HCT116 (cell line): Measurements from ENCODE around the gene IGFBP6. TPM values are rescaled to one million over a fixed set of nuclear protein-coding genes. Genes with fewer than 3 reads are reported as not detected.

Experiments
- ATAC-seq: fragments of 200-7000 bp; cut with Tn5 transposase; 2 replicates; pipeline ENCODE4 v1.9.1; 2020; ENCODE audit warnings: mild to moderate bottlenecking, moderate library complexity
- BruUV-seq: library from RNA; stranded (reverse); fragments of 400-500 nt; replicated peaks from 2 replicates; lab custom pipeline; 2021; lab: Mats Ljungman, UMichigan
- CTCF ChIA-PET: fragments of 300-600 bp; sonication (Branson Sonifier 250); formaldehyde crosslinking; loops from one replicate; lab custom pipeline; 2021; ENCODE audit warnings: antibody characterized with exemption; lab: Charles Lee
- POLR2A ChIA-PET: fragments of 300-600, 350-600 bp; sonication (Branson Sonifier 250); formaldehyde crosslinking; loops from one replicate; lab custom pipeline; 2021; ENCODE audit warnings: antibody characterized with exemption; lab: Charles Lee
- RAD21 ChIA-PET, 2 experiments: fragments of 300-600 bp; sonication (Branson Sonifier 250); formaldehyde crosslinking; loops; one replicate each; lab custom pipeline; 2023; ENCODE audit warnings: low total read pairs in 2 of 2; ENCODE audit not compliant: uncharacterized antibody in 2 of 2, unreplicated experiment in 2 of 2, low non-redundant PET in 1 of 2; lab: Charles Lee
- DNase-seq: peaks from one replicate; pipeline ENCODE4 v3.0.0-alpha.2; 2010; ENCODE audit warnings: low read depth, low spot score
- H2AFZ ChIP-seq: fragments of 200-600 bp; shearing (Covaris generic), sonication (generic); 2 replicates; pipeline ENCODE4 v1.6.1; 2017; ENCODE audit warnings: low read depth, mixed run types, mixed read lengths, antibody characterized with exemption, low read length; ENCODE audit not compliant: poor library complexity, severe bottlenecking
- H3K27ac ChIP-seq: 2 replicates; pipeline ENCODE4 v1.5.1; 2012; ENCODE audit warnings: low read depth, low read length
- H3K27me3 ChIP-seq: fragments of 200-600 bp; sonication (generic); 2 replicates; pipeline ENCODE4 v1.6.1; 2016; ENCODE audit warnings: mixed run types, low read length, mixed read lengths; ENCODE audit not compliant: insufficient read depth
- H3K36me3 ChIP-seq, 2 experiments: fragments of 200-500 bp in 1 of 2; fragments of 200-600 bp in 1 of 2; sonication (Bioruptor generic) in 1 of 2; sonication (generic) in 1 of 2; 2 replicates each; pipeline versions ENCODE4 v1.5.1 to v1.6.1; 2014 to 2016; ENCODE audit warnings: low read length in 2 of 2, inconsistent platforms in 1 of 2, mixed read lengths in 1 of 2, mixed run types in 1 of 2; ENCODE audit not compliant: insufficient read depth in 2 of 2, control insufficient read depth in 1 of 2
- H3K4me1 ChIP-seq, 2 experiments: fragments of 200-600 bp in 1 of 2; sonication (generic) in 1 of 2; 2 replicates each; pipeline versions ENCODE4 v1.5.1 to v1.6.1; 2012 to 2017; ENCODE audit warnings: low read length in 2 of 2, inconsistent platforms in 1 of 2, mild to moderate bottlenecking in 1 of 2, mixed read lengths in 1 of 2, mixed run types in 1 of 2, moderate library complexity in 1 of 2; ENCODE audit not compliant: insufficient read depth in 2 of 2, control insufficient read depth in 1 of 2
- H3K4me2 ChIP-seq: fragments of 200-600 bp; sonication (generic); 2 replicates; pipeline ENCODE4 v1.6.1; 2017; ENCODE audit warnings: mixed run types, low read length, mixed read lengths
- H3K4me3 ChIP-seq, 2 experiments: fragments of 200-600 bp in 1 of 2; sonication (generic) in 1 of 2; replicated peaks in 1 of 2; 2 replicates each; pipeline ENCODE4 v1.5.1; 2011 to 2016; ENCODE audit warnings: low read length in 2 of 2, control low read depth in 1 of 2, low read depth in 1 of 2, mild to moderate bottlenecking in 1 of 2, mixed read lengths in 1 of 2, mixed run types in 1 of 2
- H3K79me2 ChIP-seq: fragments of 200-600 bp; sonication (generic); 2 replicates; pipeline ENCODE4 v1.6.1; 2017; ENCODE audit warnings: mild to moderate bottlenecking, mixed run types, low read length, moderate library complexity, mixed read lengths; ENCODE audit not compliant: insufficient read depth
- H3K9ac ChIP-seq: fragments of 200-600 bp; sonication (generic); 2 replicates; pipeline ENCODE4 v1.6.1; 2016; ENCODE audit warnings: low read length, mixed read lengths
- H3K9me2 ChIP-seq: fragments of 200-600 bp; sonication (generic), shearing (Covaris generic); 2 replicates; pipeline ENCODE4 v1.6.1; 2017; ENCODE audit warnings: mixed run types, mild to moderate bottlenecking, moderate library complexity; ENCODE audit not compliant: insufficient read depth
- H3K9me3 ChIP-seq, 2 experiments: fragments of 200-500 bp in 1 of 2; fragments of 200-600 bp in 1 of 2; sonication (Bioruptor generic) in 1 of 2; sonication (generic) in 1 of 2; 2 replicates each; pipeline ENCODE4 v1.6.1; 2014 to 2017; ENCODE audit warnings: low read length in 2 of 2, mixed read lengths in 2 of 2, inconsistent platforms in 1 of 2, low read depth in 1 of 2, mild to moderate bottlenecking in 1 of 2, mixed run types in 1 of 2, moderate library complexity in 1 of 2; ENCODE audit not compliant: control insufficient read depth in 1 of 2, insufficient read depth in 1 of 2
- H4K20me1 ChIP-seq: fragments of 200-600 bp; sonication (generic), shearing (Covaris generic); 2 replicates; pipeline ENCODE4 v1.6.1; 2017; ENCODE audit warnings: mixed run types, mild to moderate bottlenecking, moderate library complexity; ENCODE audit not compliant: insufficient read depth
- CBX3 ChIP-seq: IDR thresholded peaks from 2 replicates; pipeline ENCODE4 v1.6.1; 2012; ENCODE audit warnings: low read depth
- CEBPB ChIP-seq: IDR thresholded peaks from 2 replicates; pipeline ENCODE4 v1.6.1; 2012; ENCODE audit warnings: low read depth
- ELF1 ChIP-seq: IDR thresholded peaks from 2 replicates; pipeline ENCODE4 v1.6.1; 2012; ENCODE audit warnings: low read depth, borderline replicate concordance
- EZH2 ChIP-seq: fragments of 200-600 bp; sonication (generic); IDR thresholded peaks from 2 replicates; pipeline ENCODE4 v1.6.1; 2017; ENCODE audit warnings: antibody characterized with exemption, mixed run types
- EZH2phosphoT487 ChIP-seq: fragments of 200-600 bp; IDR thresholded peaks from 2 replicates; pipeline ENCODE4 v1.6.1; 2018; ENCODE audit warnings: antibody characterized with exemption, borderline replicate concordance
- POLR2AphosphoS5 ChIP-seq: IDR thresholded peaks from 2 replicates; pipeline ENCODE4 v1.6.1; 2011; ENCODE audit warnings: mild to moderate bottlenecking, low read depth, low read length, moderate library complexity
- SIN3A ChIP-seq: IDR thresholded peaks from 2 replicates; pipeline ENCODE4 v1.6.1; 2012; ENCODE audit warnings: low read depth
- SRF ChIP-seq: IDR thresholded peaks from 2 replicates; pipeline ENCODE4 v1.6.1; 2012; ENCODE audit warnings: low read depth
- TCF7L2 ChIP-seq: IDR thresholded peaks from 2 replicates; pipeline ENCODE4 v1.7.0; 2011; ENCODE audit warnings: borderline replicate concordance, inconsistent platforms; ENCODE audit not compliant: insufficient read depth, insufficient read length; ENCODE audit errors: extremely low read depth
- ZBTB33 ChIP-seq: IDR thresholded peaks from 2 replicates; pipeline ENCODE4 v1.6.1; 2011; ENCODE audit warnings: mild to moderate bottlenecking, low read length, moderate library complexity; ENCODE audit not compliant: insufficient replicate concordance; ENCODE audit errors: extremely low read depth
- ZFX ChIP-seq: fragments of 450-650 bp; IDR thresholded peaks from 2 replicates; pipeline ENCODE4 v1.6.1; 2017
- intact Hi-C: fragments of 100-400 bp; cut with micrococcal nuclease; formaldehyde crosslinking; loops from 2 replicates; pipeline ENCODE4 v1.10.0; 2022
- total RNA-seq: library from RNA; stranded (reverse); gene quantifications from one replicate; pipeline ENCODE4 v1.2.1, GENCODE V29; 2021; ENCODE audit not compliant: unreplicated experiment
- TF ChIP-seq, protein P1 (sequence below), 3 experiments: fragments of 200-600 bp in 1 of 3; sonication (generic) in 1 of 3; IDR thresholded peaks in 2 of 3; conservative IDR thresholded peaks in 1 of 3; 2 replicates each; pipeline ENCODE4 v1.5.1; 2012 to 2017; ENCODE audit warnings: low read depth in 2 of 3, low read length in 2 of 3, antibody characterized with exemption in 1 of 3, borderline replicate concordance in 1 of 3, control low read depth in 1 of 3, mild to moderate bottlenecking in 1 of 3, mixed read lengths in 1 of 3, mixed run types in 1 of 3, moderate library complexity in 1 of 3; ENCODE audit not compliant: insufficient read depth in 1 of 3
- TF ChIP-seq, protein P2 (sequence below): IDR thresholded peaks from 2 replicates; pipeline ENCODE4 v1.6.1; 2012
- TF ChIP-seq, protein P3 (sequence below): IDR thresholded peaks from 2 replicates; pipeline ENCODE4 v1.6.1; 2012

The IGFBP6 gene
- total RNA-seq, 1 experiment from 2014 or later: 83.4 TPM

GRCh38 chr12:53060721-53061276 lies 36.7 kb upstream of the IGFBP6 start:
- ATAC-seq (no peak), DNase-seq (no peak)
- H3K9ac ChIP-seq: peak overlapping the region; percentile 39; the same call in 1 of the 2 replicates
- peaks cover 3 to 22% of the 10 kb centered on the region in 2 experiments; a peak in 3 of 4 replicates for H3K36me3 ChIP-seq
- H3K9me2 ChIP-seq: no peaks in the 10 kb centered on the region
- intact Hi-C loops: loop anchor here (10.0 kb wide), 1 partner anchor 224 kb away; no protein-coding TSS in a partner anchor
- CTCF ChIA-PET: interaction anchor here (0.5 to 1.7 kb wide), 8 partner anchors 7 to 137 kb away, joined by 3 to 20 read pairs (median 6); partner anchors contain the start of gene SPRYD3
- peak overlapping the region; percentile 45 for H3K27ac ChIP-seq
- BruUV-seq: no TSS peak
- RAD21 ChIA-PET: interaction anchor here (1.0 to 1.3 kb wide), 4 partner anchors 13 to 176 kb away, joined by 3 to 7 read pairs (median 5); no protein-coding TSS in a partner anchor
- POLR2A ChIA-PET: interaction anchor here (1.3 to 1.4 kb wide), 2 partner anchors 17 to 38 kb away, joined by 3 to 8 read pairs; no protein-coding TSS in a partner anchor
- no peak overlapping the region for H3K4me3 ChIP-seq
- H4K20me1 ChIP-seq: peaks cover 3% of the 10 kb centered on the region; the same call in 1 of the 2 replicates
- H3K79me2 ChIP-seq: no peaks in the 10 kb centered on the region
- TF ChIP-seq TCF7L2 (no peak), ELF1 (no peak), SIN3A (no peak), ZBTB33 (no peak), ZFX (no peak), POLR2AphosphoS5 (no peak), SRF (no peak), CBX3 (no peak), CEBPB (no peak), EZH2 (no peak), EZH2phosphoT487 (no peak)
- TF ChIP-seq, protein P1, sequence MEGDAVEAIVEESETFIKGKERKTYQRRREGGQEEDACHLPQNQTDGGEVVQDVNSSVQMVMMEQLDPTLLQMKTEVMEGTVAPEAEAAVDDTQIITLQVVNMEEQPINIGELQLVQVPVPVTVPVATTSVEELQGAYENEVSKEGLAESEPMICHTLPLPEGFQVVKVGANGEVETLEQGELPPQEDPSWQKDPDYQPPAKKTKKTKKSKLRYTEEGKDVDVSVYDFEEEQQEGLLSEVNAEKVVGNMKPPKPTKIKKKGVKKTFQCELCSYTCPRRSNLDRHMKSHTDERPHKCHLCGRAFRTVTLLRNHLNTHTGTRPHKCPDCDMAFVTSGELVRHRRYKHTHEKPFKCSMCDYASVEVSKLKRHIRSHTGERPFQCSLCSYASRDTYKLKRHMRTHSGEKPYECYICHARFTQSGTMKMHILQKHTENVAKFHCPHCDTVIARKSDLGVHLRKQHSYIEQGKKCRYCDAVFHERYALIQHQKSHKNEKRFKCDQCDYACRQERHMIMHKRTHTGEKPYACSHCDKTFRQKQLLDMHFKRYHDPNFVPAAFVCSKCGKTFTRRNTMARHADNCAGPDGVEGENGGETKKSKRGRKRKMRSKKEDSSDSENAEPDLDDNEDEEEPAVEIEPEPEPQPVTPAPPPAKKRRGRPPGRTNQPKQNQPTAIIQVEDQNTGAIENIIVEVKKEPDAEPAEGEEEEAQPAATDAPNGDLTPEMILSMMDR (IDR thresholded peaks at IDR 0.05 in 2 of 3, conservative IDR thresholded peaks at IDR 0.05 in 1 of 3; ENCODE audit: borderline replicate concordance in 1 of 3, insufficient read depth in 1 of 3, low read depth in 2 of 3, low read length in 2 of 3): no peak
- TF ChIP-seq, protein P2, sequence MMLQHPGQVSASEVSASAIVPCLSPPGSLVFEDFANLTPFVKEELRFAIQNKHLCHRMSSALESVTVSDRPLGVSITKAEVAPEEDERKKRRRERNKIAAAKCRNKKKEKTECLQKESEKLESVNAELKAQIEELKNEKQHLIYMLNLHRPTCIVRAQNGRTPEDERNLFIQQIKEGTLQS: no peak
- TF ChIP-seq, protein P3, sequence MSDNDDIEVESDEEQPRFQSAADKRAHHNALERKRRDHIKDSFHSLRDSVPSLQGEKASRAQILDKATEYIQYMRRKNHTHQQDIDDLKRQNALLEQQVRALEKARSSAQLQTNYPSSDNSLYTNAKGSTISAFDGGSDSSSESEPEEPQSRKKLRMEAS: no peak
- TF ChIP-seq, all 23 proteins: peak for 0
- no peaks in the 10 kb centered on the region for H3K27me3 ChIP-seq
- no peak overlapping the region for H2AFZ ChIP-seq
- H3K4me2 ChIP-seq: peak overlapping the region; percentile 76; the same call in 1 of the 2 replicates
- peaks cover 18 to 28% of the 10 kb centered on the region in 2 experiments for H3K4me1 ChIP-seq
- no peaks in the 10 kb centered on the region for H3K9me3 ChIP-seq
